NCI-H748 (cell line): ENCODE measurements around the gene PTPRCAP.
"Not testable (repeated sequence)": the region's sequence is repeated elsewhere in the genome, so short reads cannot be mapped to it uniquely, and the experiment has no call there.

ENCODE experiments used
- DNase-seq: peaks from one replicate; lab custom pipeline; 2025; ENCODE audit not compliant: unreplicated experiment; lab: John Stamatoyannopoulos, UW

PTPRCAP gene

GRCh38 chr11:67428052-67429001 is 9.2 kb downstream of the PTPRCAP start, which contains the start of gene RPS6KB2:
Gene RPS6KB2 (plus strand): TSS chr11:67428494. CDS start chr11:67428546, 52 bp downstream.
- peak; percentile 98 for DNase-seq

- not testable (repeated sequence) for DNase-seq
These were observed 10.1 kb downstream of the PTPRCAP start for GRCh38 chr11:67427364-67427859.

- no peak for DNase-seq
These were observed 13.4 kb downstream of the PTPRCAP start for GRCh38 chr11:67423891-67424613.

- DNase-seq: no peak
These were observed 14.0 kb downstream of the PTPRCAP start for GRCh38 chr11:67423466-67423865.

GRCh38 chr11:67422891-67423290 is 14.6 kb downstream of the PTPRCAP start:
- no peak for DNase-seq

- no peak for DNase-seq
These were observed 16.0 kb downstream of the PTPRCAP start for GRCh38 chr11:67421430-67422031.

- DNase-seq: peak; percentile 92
These were observed 16.6 kb downstream of the PTPRCAP start for GRCh38 chr11:67420646-67421429.

GRCh38 chr11:67420147-67420645 is 17.3 kb downstream of the PTPRCAP start:
- DNase-seq: no peak

- DNase-seq: no peak
These were observed 18.0 kb downstream of the PTPRCAP start for GRCh38 chr11:67419325-67420049.

GRCh38 chr11:67418476-67419281 is 18.8 kb downstream of the PTPRCAP start:
- DNase-seq: no peak

GRCh38 chr11:67417425-67417824 is 20.1 kb downstream of the PTPRCAP start:
- no peak for DNase-seq

- peak; percentile 83 for DNase-seq
These were observed 20.8 kb downstream of the PTPRCAP start for GRCh38 chr11:67416416-67417335.

- peak; percentile 44 for DNase-seq
These were observed 21.8 kb downstream of the PTPRCAP start, which contains the start of gene CARNS1 for GRCh38 chr11:67415501-67416304. Gene CARNS1 (plus strand): TSS chr11:67415678. CDS start chr11:67416200, 522 bp downstream.

GRCh38 chr11:67413266-67413849 is 24.1 kb downstream of the PTPRCAP start:
- DNase-seq: no peak

GRCh38 chr11:67412495-67413179 is 24.8 kb downstream of the PTPRCAP start:
- no peak for DNase-seq

GRCh38 chr11:67411785-67412152 is 25.7 kb downstream of the PTPRCAP start:
- DNase-seq: no peak
